Lung (tissue), 12 donors: Measurements from ENCODE around the gene SPCS3. TPM values are rescaled to one million over a fixed set of nuclear protein-coding genes. Genes with fewer than 3 reads are reported as not detected.

Source experiments
- ATAC-seq: fragments of 200-7000 bp; cut with Tn5 transposase; one replicate; pipeline ENCODE4 v1.9.1; 2020; ENCODE audit warnings: moderate number of reproducible peaks; ENCODE audit not compliant: insufficient read depth, low FRiP score
- DNase-seq, 3 donors: peaks; one replicate each; pipeline ENCODE4 v3.0.0-alpha.2; 2013 to 2017
- H3K27ac ChIP-seq, 2 donors: one replicate each; pipeline ENCODE4 v1.5.1; 2013; ENCODE audit warnings: mild to moderate bottlenecking in 2 of 2, moderate library complexity in 2 of 2, control low read depth in 1 of 2, inconsistent platforms in 1 of 2, low read depth in 1 of 2, low read length in 1 of 2
- H3K27me3 ChIP-seq, 3 donors: one replicate each; pipeline ENCODE4 v1.5.1; 2013; ENCODE audit warnings: low read length in 2 of 3; ENCODE audit not compliant: control insufficient read depth in 3 of 3, insufficient read depth in 3 of 3
- H3K36me3 ChIP-seq, 4 donors: one replicate each; pipeline ENCODE4 v1.5.1; 2013; ENCODE audit warnings: low read length in 4 of 4, mild to moderate bottlenecking in 1 of 4, moderate library complexity in 1 of 4; ENCODE audit not compliant: control insufficient read depth in 4 of 4, insufficient read depth in 4 of 4
- H3K4me1 ChIP-seq, 5 donors: one replicate each; pipeline ENCODE4 v1.5.1; 2013; ENCODE audit warnings: low read length in 5 of 5, mild to moderate bottlenecking in 2 of 5, moderate library complexity in 1 of 5; ENCODE audit not compliant: control insufficient read depth in 5 of 5, insufficient read depth in 5 of 5
- H3K4me3 ChIP-seq: one replicate; pipeline ENCODE4 v1.5.1; 2013; ENCODE audit warnings: mild to moderate bottlenecking, control low read depth, moderate library complexity
- H3K9ac ChIP-seq, 2 donors: one replicate each; pipeline ENCODE4 v1.5.1; 2013; ENCODE audit warnings: low read length in 2 of 2, control low read depth in 1 of 2; ENCODE audit not compliant: insufficient read depth in 1 of 2
- H3K9me3 ChIP-seq, 4 donors: one replicate each; pipeline ENCODE4 v1.5.1; 2013; ENCODE audit warnings: low read length in 3 of 4, mild to moderate bottlenecking in 1 of 4, moderate library complexity in 1 of 4; ENCODE audit not compliant: control insufficient read depth in 4 of 4, insufficient read depth in 3 of 4
- WGBS, 2 donors: extraction: QIAGEN DNeasy Blood & Tissue Kit; methylation state at CpG; one replicate each; pipeline ENCODE4 v1.1.7; 2013; 5-methylcytosine and 5-hydroxymethylcytosine counted together
- polyA plus RNA-seq, 2 donors: library from polyadenylated mRNA; stranded (reverse); fragments of 200-250 nt; gene quantifications; one replicate each; pipeline ENCODE4 v1.2.1, GENCODE V29; 2013
- total RNA-seq, 2 donors: library from RNA; depleted of rRNA in 1 of 2; stranded (reverse); fragments of >200 nt in 1 of 2; gene quantifications; one replicate each; pipeline ENCODE4 v1.2.1, GENCODE V29; 2014 to 2021
- TF ChIP-seq, protein P1 (sequence below): IDR thresholded peaks from 2 replicates; pipeline ENCODE4 v1.5.1; 2012; ENCODE audit warnings: mild to moderate bottlenecking; ENCODE audit errors: control extremely low read depth, extremely low read depth
- donor health status: control.
- donor health status: control.
- donor health status: Bipolar disorder and iron deficiency.
- donor health status: healthy.
- donor health status: DM: yes; HTN: yes; CAD: no.

Gene SPCS3
- total and polyA plus RNA-seq, 4 donors, result 39.4 to 170 (median 85.8) TPM

DNA sequence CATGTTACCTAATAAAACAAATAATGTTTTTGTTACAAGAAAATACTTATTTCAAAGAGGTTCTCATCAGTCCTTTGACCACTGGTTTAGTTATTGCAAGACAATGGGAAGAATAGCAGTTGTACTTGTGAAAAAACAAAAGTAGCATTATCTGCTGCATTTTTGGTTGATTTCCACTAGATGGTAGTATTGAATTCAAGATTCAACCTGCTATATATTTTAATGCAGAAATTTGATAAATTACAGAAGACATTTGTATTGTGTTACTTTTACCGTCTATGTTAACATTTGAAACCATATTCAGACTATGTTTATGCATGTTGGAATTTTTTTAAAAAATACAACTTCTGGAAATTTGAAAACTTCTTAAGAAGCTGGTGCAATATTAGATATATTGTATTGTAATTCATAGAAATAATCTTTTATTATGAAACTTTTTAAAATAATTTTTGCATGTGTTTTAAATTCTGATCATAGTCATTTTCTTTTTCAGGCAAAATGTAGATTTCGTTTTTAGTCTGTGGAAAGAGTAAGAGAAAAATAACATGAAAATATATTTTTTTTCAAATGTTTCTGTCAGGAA, 56.4 kb downstream of the SPCS3 start:
- no peaks in the 10 kb centered on the region for H3K36me3 ChIP-seq
- no peak overlapping the region for H3K4me3 ChIP-seq
- WGBS, 2 donors, result 10 to 11% methylated on average over 2 of the region's 2 CpGs
- no peaks in the 10 kb centered on the region for H3K9me3 ChIP-seq
- no peak overlapping the region for H3K27ac ChIP-seq
- H3K4me1 ChIP-seq, result peaks cover 0 to 4% (median 0%) of the 10 kb centered on the region in 5 donors
- TF ChIP-seq, protein P1, sequence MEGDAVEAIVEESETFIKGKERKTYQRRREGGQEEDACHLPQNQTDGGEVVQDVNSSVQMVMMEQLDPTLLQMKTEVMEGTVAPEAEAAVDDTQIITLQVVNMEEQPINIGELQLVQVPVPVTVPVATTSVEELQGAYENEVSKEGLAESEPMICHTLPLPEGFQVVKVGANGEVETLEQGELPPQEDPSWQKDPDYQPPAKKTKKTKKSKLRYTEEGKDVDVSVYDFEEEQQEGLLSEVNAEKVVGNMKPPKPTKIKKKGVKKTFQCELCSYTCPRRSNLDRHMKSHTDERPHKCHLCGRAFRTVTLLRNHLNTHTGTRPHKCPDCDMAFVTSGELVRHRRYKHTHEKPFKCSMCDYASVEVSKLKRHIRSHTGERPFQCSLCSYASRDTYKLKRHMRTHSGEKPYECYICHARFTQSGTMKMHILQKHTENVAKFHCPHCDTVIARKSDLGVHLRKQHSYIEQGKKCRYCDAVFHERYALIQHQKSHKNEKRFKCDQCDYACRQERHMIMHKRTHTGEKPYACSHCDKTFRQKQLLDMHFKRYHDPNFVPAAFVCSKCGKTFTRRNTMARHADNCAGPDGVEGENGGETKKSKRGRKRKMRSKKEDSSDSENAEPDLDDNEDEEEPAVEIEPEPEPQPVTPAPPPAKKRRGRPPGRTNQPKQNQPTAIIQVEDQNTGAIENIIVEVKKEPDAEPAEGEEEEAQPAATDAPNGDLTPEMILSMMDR, result no peak
- ATAC-seq, result no peak
- H3K27me3 ChIP-seq, result no peaks in the 10 kb centered on the region
- peak in 2 of 3 donors; percentile 35 to 45 for DNase-seq
- no peak overlapping the region for H3K9ac ChIP-seq

DNA sequence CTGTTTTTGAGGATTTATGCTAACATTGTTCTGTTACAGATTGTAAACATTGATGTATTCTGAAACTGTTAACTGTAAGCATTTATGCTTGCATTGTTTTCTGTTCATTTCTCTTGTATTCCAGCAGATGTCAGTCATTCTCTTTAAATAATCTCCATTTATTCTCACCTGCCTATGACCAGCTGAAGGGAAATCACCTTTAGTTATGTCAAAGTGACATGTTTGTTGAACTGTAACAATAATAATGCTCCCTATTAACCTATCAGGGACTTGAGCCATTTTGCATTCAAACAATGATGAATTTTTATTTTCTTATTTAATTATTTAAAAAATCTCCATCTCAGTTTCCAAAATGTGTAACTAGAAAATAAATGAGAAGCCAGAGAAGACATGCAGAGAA, 58.0 kb downstream of the SPCS3 start:
- no peak for ATAC-seq
- H3K9me3 ChIP-seq, result no peaks in the 10 kb centered on the region
- H3K4me1 ChIP-seq, result peaks cover 0 to 4% (median 0%) of the 10 kb centered on the region in 5 donors
- H3K27me3 ChIP-seq, result no peaks in the 10 kb centered on the region
- H3K27ac ChIP-seq, result no peak overlapping the region
- no peak overlapping the region for H3K4me3 ChIP-seq
- H3K36me3 ChIP-seq, result no peaks in the 10 kb centered on the region
- TF ChIP-seq, protein P1, result no peak
- DNase-seq, result peak in 2 of 3 donors; percentile 10 to 41
- no peak overlapping the region for H3K9ac ChIP-seq

DNA sequence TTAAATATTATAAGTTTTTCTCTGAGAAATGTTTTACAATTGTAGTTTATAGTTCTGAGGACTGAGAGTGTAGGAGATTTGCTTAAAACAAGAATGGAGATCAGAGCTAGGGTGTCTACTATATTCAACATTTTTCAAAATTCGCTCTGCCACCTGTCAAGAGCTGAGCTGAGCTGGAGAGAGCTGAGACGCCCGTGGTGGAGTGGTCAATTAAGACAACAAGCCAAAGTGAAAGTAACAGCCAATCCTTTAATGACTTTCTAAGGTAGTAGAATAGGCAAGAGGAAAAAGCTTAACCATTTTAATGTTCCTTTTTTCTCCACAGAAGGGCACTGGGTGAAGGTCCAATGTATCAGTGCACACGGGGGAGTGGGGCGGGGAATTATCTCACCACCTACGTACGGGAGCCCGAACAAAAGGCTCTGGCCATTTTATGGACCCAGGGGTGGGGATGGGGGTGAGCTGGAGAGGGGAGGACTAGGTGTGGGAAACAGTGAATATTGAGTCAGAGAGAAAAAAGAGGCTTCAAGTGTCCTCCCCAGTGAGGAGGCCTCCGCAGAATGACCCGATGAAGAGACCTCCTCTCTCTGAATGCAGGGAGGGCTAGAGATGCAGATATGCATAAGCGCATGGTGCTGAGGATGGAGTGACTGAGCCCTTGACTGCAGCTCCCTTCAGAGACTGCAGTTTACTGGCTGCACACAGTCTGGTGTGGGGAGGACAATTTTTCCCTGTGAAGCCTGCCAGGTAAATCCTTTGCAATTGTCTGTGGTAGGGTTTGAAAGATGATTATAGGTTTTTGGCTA, 60.8 kb downstream of the SPCS3 start:
- no peak overlapping the region for H3K4me3 ChIP-seq

More for the DNA sequence above, 60.8 kb downstream of the SPCS3 start:
- peaks cover 0 to 4% (median 2%) of the 10 kb centered on the region in 5 donors for H3K4me1 ChIP-seq
- H3K36me3 ChIP-seq, result no peaks in the 10 kb centered on the region
- TF ChIP-seq, protein P1, result no peak
- H3K9me3 ChIP-seq, result no peaks in the 10 kb centered on the region
- no peak overlapping the region for H3K27ac ChIP-seq
- DNase-seq (no peak), ATAC-seq (no peak)
- 69 to 71% methylated on average over 11 of the region's 11 CpGs for WGBS, 2 donors
- H3K9ac ChIP-seq, result no peak overlapping the region
- no peaks in the 10 kb centered on the region for H3K27me3 ChIP-seq

Other genes with a start within 250 kb of the SPCS3 start
- gene SPATA4, start 124.4 kb upstream of the SPCS3 start, total RNA-seq, result 1 to 10 TPM; 3.0 to 4.1 TPM
- 1 to 10 TPM; 1.1 to 1.4 TPM for gene SPATA4, start 124.4 kb upstream of the SPCS3 start, polyA plus RNA-seq
- under 1 TPM; 0.31 to 0.40 TPM for gene ASB5, start 50.7 kb upstream of the SPCS3 start, total RNA-seq
- under 1 TPM in 1 of 2 donors, not detected in 1; 0.08 TPM for gene ASB5, start 50.7 kb upstream of the SPCS3 start, polyA plus RNA-seq